Stimulated activated CD4-positive, alpha-beta T cell treated with anti-CD3 and anti-CD28 coated beads, TNF-alpha, amount 100 ng/mL, for 24 hours (primary cell): Measurements from ENCODE around the gene SH3D19.
"Not testable (repeated sequence)": the region's sequence is repeated elsewhere in the genome, so short reads cannot be mapped to it uniquely, and the experiment has no call there.

Experiments
- DNase-seq, 3 experiments: peaks; one replicate each; pipeline ENCODE4 v3.0.0-alpha.2; 2020; ENCODE audit warnings: low read depth in 3 of 3

The SH3D19 gene

GRCh38 chr4:151325111-151325948 is at the start of gene SH3D19:
Gene SH3D19, minus strand, starts transcription at chr4:151325605. Its CDS starts 253 bp downstream, at chr4:151325352.
- DNase-seq: peak in 1 of 3 experiments; percentile 2

DNA sequence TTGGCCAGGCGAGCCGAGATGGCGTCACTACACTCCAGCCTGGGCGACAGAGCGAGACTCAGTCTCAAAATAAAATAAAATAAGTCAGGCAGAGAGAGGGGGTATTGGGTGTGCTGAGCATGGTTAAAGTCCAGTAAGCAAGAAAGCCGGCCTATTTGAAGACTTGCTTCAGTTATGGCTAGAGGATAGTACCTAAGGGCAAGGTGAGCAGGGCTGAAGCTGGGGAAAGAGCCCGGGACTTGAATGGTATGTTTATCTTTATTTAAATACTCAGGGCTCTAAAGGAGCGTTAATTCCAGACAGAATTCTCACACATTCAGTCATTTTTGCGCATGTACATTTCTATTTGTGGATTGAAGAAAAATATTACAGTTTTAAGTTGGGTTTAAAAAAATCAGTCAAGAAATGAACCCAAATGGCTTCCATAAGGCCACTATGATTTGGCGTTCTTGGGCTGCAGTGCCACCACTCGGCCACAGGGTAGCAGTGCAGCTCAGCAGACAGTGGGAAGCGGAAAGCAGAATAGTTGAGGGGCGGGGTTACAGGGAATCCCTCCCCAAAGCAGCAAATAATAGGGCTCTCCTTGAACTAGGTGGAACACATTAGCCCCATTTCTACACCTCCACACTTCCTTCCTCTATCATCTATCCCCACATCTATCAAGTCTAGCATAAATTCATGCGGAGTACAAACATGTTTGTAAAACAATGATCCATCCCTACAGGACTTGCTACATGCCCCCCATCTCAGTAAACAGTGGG is 37.2 kb upstream of the SH3D19 start:
- peak; percentile 54 to 76 (median 68) for DNase-seq

DNA sequence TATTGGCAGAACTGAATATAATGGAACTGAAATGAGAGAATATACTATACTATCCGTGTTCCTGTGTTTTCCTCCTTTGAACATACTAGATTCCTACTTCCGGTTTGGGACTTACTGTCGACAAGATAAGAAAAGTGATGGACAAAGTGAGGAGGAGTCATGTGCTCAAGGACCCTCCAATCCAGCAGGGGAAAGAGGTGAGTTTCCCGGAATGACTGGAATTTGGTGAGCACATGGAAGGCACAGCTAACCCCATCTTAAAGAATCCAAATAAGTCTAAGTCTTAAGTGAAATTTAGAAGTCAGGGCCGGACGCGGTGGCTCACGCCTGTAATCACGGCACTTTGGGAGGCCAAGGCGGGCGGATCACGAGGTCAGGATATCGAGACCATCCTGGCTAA is 36.6 kb upstream of the SH3D19 start:
- DNase-seq: no peak

- no peak for DNase-seq
These were observed 35.7 kb upstream of the SH3D19 start for GRCh38 chr4:151361126-151361525.

GRCh38 chr4:151359576-151359975 is 34.2 kb upstream of the SH3D19 start:
- no peak for DNase-seq

DNA sequence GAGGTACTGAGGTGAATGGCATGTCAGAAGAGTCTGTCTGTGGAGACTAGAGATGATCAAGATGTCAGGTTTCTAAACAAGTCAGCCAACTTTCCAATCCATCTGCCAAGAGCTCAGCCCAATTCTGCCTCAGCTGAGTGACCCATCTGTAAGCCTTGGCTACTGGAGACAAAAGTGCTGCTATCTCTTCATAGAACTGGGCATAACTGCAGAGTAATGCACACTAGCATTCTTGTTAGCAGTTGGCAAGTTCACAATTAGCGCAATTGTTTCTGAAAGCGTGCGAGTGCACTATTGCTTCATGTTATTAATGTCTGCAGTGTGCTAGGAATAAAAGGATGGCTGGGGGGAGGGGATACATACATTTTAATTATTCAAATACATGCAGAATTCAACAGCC is 32.9 kb upstream of the SH3D19 start:
- no peak for DNase-seq

GRCh38 chr4:151356510-151356909 is 31.1 kb upstream of the SH3D19 start:
- DNase-seq: no peak

GRCh38 chr4:151355155-151355554 is 29.8 kb upstream of the SH3D19 start:
- no peak for DNase-seq

DNA sequence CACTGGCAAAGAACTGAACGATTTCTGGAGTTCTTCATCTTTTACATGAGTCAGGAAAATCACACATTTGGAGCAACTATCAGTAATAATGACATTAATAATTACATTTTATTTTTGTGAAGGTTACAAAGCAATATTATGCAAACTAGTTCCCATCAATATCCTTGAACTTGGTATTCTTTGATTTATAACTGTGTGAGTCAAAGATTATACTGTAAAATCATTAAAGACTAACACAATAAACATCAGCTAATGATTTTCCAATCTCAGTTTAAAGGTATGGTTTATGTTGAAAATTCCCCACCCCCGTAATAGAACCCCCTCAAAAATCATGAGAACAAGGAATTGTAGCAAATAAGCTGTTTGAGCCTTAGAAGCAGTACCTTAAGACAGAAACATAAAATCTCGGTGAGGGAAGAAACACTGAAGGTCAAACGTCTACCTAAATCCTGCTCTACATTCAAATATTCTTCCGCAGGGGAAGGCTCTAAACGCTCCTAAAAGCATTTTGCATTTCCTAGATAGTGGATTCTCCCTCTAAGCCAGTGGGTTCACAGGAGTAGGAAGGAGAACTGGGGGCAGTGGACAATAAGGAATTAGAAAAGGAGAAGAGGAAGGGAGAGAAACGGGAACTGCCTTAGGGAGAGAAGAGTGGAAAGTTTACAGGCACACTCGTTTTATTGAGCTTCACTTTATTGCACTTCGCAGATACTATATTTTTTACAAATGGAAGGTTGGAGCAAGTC is 22.3 kb upstream of the SH3D19 start:
- no peak for DNase-seq

DNA sequence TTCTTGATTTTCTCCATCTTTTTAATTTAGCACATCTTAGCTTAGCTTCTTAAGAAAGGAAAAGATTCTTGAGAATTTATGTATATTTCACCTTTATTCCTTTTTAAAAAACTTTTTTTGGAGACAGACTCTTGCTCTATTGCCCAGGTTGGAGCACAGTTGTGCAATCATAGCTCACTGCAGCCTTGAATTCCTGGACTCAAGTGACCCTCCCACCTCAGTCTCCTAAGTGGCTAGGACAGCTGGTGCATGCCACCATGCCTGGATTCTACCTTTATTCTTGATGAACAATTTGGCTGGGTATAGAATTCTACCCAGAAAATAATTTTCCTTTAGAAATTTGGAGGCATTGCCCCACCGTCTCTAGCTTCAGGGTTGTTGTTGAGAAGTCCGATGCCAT is 19.5 kb upstream of the SH3D19 start:
- DNase-seq: no peak

- no peak for DNase-seq
These were observed 15.5 kb upstream of the SH3D19 start for GRCh38 chr4:151340751-151341385.

GRCh38 chr4:151339467-151339866 is 14.1 kb upstream of the SH3D19 start:
- DNase-seq: no peak

- DNase-seq: no peak
These were observed 6.1 kb upstream of the SH3D19 start for GRCh38 chr4:151331276-151332042.

GRCh38 chr4:151329217-151330007 is 4.0 kb upstream of the SH3D19 start:
- DNase-seq: no peak

DNA sequence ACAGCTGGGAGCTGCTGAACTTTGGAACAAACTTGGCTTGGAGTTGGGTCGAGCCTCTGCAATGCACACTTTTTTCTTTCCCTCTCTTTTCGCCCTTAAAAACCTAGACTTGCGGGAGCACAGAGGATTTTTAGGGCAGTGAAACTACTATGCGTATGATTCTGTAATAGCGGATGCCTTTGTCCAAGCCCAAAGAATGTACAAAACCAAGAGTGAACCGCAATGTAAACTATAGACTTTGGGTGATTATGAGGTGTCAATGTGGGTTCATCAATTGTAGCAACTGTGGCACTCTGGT is 493 bp upstream of the SH3D19 start:
- no peak for DNase-seq

DNA sequence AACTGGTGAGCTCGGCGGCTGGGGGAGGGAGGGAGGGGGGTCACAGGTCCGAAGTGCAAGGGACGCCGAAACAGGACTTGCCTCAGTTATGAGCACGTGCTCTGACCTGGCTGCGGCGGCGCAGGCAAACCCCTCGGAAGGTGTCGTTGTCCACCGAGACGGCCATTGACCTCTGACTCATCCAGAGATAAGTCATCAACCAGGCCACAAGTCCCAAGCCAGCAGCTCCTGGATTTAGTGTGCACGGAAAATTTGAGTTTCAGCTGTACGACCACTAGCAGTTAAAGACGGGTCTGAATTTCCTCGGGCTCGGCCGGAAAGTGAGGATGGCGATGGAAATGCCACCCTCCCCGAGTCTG is 674 bp downstream of the SH3D19 start:
- DNase-seq: peak in 1 of 3 experiments; percentile 6

DNA sequence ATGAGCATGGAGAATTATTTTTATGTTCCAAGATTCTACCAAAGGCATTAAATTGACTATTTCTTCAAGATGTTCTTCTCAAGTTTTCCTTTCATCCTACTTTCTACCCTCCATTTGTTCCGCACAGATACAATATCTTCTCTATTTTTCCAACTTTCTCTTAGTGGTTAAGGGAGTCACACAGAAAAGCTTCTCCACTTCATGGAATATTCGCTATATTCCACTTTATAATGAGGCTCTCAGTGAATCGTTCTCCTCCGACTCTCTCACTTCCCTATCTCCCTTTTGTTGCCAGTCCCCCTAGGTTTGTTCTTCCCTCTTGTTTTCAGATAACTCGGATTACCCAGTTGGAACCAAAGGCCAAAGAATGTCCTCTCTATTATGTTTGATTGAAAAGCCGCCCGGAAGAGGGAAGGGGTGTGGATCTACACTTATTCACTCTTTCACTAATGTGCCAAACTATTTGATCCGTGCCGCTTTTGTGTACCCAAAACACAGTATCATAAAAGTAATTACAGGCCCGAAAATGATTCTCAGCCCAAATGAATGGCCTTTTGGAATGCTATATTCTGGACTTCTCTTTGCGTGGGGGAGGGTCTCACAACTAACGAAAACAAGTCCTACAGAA is 1.2 kb downstream of the SH3D19 start:
- DNase-seq: no peak

DNA sequence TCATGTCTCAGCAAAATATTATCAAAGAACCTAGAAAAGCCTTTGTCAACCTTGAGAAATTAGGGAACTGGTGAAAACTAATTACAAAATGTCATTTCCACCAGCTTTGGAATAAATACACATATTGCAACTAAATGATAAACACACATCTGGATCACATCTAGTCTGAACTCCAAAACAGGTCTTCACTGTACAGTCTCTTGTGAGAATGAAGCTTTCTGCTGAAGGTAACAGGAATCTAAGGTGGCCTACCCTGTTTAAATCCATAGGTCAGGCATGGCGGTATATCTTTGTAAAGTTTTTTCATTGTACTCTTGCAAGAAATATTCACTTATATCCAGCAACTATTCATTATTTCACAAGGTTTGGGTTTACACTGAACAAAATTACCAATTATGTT is 1.7 kb downstream of the SH3D19 start:
- no peak for DNase-seq

DNA sequence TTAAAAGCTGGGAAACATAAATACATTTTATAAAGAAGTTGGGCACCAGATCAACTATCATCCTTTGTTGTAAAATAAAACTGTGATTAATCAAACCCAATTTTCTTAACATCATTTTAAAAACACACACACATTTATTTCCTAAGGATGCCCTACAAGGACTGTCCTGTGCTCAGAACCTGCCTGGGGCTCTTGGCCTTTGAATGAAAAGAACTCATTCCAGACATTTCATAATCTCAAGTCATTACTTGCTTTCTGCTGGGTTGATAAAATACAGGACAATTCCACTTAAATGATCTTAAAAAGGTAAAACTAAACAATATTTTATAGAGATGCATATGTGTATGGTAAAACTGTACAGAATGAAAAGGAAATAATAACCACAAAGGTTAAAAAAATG is 2.8 kb downstream of the SH3D19 start:
- no peak for DNase-seq

DNA sequence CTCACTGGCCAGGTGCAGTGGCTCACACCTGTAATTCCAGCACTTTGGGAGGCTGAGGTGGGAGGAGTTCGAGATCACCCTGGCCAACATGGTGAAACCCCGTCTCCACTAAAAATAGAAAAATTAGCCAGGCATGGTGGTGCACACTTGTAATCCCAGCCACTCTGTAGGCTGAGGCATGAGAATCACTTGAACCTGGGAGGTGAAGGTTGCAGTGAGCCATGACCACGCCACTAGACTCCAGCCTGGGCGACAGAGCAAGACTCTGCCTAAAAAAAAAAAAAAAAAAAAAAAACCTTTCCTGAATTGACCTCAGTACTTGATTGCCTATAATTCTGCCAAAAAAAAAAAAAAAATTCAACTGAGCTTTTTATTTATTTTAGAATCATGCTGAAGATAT is 3.2 kb downstream of the SH3D19 start:
- DNase-seq: not testable (repeated sequence)
